Bronchial epithelial cell (primary cell): ENCODE data around the gene RBM22. TPM values are rescaled to one million over a fixed set of nuclear protein-coding genes. Genes with fewer than 3 reads are reported as not detected.

Source experiments
- DNase-seq: peaks from one replicate; pipeline ENCODE4 v3.0.0-alpha.2; 2010; ENCODE audit warnings: low read depth
- FAIRE-seq: peaks from 2 replicates; lab custom pipeline; 2011; peaks lifted over from hg19 to GRCh38; lab: Jason Lieb, UNC
- H3K27me3 ChIP-seq: 2 replicates; pipeline ENCODE4 v1.5.1; 2011; ENCODE audit warnings: low read length; ENCODE audit not compliant: control insufficient read depth, insufficient read depth
- H3K36me3 ChIP-seq: 2 replicates; pipeline ENCODE4 v1.5.1; 2011; ENCODE audit warnings: low read length; ENCODE audit not compliant: control insufficient read depth, insufficient read depth
- H3K4me3 ChIP-seq: 2 replicates; pipeline ENCODE4 v1.5.1; 2011; ENCODE audit warnings: mild to moderate bottlenecking, low read depth, low read length, control low read depth
- total RNA-seq: library from RNA; depleted of rRNA; stranded (reverse); fragments of >200 nt; gene quantifications from 2 replicates; pipeline ENCODE4 v1.2.1, GENCODE V29; 2014
- TF ChIP-seq, protein P1 (sequence below): IDR thresholded peaks from 2 replicates; pipeline ENCODE4 v1.5.1; 2011; ENCODE audit warnings: mild to moderate bottlenecking, moderate library complexity, low read length, control low read depth, inconsistent platforms; ENCODE audit not compliant: insufficient read depth, severe bottlenecking

Gene RBM22
- total RNA-seq, 1 donor from 2014 or later, result 13.7 TPM

DNA sequence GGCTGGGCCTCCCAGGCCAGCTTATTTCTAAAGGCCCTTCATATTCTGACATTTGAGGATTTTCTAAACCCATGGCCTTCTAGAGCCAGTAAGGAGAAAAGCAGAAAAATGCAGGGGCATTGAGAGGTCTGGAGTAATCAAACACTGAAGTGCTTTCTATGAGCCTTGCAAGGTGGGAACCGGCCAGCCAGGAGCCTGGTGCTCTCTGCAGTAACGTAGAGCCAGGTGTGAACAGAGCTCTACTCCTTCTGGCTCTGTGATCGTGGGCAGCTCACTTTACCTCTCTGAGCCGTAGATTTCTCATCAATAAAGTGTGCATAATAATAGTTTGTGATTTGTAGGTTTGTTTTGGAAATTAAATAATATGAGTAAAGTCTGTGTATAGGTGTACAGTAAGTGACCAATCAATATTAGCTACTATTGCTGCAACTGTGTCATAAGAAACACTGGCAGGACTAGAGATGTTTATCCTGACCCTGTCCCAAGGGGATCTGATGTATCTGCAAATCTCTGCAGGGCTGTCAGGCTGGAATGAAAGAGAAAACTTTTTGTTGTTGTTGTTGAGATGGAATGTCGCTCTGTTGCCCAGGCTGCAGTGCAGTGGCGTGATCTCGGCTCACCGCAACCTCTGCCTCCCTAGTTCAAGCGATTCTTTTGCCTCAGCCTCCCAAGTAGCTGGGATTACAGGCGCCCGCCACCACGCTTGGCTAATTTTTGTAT lies 57.7 kb downstream of the RBM22 start:
- no peak for FAIRE-seq
- no peaks in the 10 kb centered on the region for H3K27me3 ChIP-seq
- no peak overlapping the region for H3K4me3 ChIP-seq
- DNase-seq, result no peak
- peaks cover 1% of the 10 kb centered on the region for H3K36me3 ChIP-seq
- TF ChIP-seq, protein P1, sequence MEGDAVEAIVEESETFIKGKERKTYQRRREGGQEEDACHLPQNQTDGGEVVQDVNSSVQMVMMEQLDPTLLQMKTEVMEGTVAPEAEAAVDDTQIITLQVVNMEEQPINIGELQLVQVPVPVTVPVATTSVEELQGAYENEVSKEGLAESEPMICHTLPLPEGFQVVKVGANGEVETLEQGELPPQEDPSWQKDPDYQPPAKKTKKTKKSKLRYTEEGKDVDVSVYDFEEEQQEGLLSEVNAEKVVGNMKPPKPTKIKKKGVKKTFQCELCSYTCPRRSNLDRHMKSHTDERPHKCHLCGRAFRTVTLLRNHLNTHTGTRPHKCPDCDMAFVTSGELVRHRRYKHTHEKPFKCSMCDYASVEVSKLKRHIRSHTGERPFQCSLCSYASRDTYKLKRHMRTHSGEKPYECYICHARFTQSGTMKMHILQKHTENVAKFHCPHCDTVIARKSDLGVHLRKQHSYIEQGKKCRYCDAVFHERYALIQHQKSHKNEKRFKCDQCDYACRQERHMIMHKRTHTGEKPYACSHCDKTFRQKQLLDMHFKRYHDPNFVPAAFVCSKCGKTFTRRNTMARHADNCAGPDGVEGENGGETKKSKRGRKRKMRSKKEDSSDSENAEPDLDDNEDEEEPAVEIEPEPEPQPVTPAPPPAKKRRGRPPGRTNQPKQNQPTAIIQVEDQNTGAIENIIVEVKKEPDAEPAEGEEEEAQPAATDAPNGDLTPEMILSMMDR, result no peak

DNA sequence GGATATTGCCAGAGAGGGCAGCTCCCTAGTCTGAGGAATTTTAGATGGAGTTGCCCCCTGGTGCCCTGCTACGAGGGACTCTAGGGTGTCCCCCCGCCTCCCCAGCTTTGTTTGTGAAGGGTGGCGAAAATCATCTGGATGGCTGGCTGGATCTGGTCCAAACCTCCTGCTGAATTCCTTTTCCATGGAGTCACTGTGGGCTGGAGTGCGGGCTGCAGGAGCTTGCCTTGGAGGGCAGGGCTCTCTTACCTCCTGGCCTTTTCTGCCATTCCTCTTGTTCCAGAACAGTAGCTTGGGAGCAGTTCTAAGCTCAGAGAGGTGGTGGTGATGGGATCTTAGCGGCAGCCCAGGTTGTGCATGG lies 58.3 kb downstream of the RBM22 start:
- Histone ChIP-seq H3K36me3 (no peaks in the 10 kb centered on the region), H3K27me3 (no peaks in the 10 kb centered on the region), H3K4me3 (no peak overlapping the region)
- DNase-seq (peak; percentile 87), FAIRE-seq (no peak)
- TF ChIP-seq, protein P1, result no peak

DNA sequence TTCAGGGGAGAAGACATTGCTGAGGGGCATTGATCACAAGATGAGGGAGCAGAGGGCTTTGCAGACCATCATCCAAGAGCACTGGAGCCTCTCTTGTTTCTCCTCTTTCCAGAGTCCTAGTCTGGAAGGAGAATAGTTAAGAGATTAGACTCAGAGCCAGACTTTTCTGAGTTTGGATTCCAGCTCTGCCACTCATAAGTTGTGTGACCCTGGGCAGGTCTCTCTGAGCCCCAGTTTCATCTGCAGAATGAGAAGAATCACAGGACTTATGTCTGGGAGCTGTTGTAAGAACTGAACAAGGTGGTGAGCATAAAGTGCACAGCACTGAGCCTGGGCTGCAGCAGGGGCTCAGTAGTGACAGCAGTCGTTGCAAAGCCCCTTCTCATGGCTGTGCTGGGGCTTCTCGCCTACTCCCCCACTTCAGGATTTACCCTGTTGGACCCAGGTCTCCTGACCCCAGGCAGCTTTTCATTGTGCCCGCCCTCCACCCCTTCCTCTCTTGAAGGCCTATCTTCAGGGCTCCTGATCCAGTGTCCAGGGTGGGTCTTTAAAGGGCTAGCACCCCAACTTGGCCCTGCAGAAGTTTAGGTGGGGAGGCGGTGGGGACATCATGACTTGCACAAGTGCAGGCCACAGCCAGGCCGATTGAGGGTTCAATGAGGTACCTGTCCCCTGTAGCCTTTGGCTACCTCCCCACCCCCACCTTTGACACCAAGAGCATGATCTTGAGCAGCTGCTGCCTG lies 58.9 kb downstream of the RBM22 start:
- Histone ChIP-seq H3K36me3 (no peaks in the 10 kb centered on the region), H3K27me3 (no peaks in the 10 kb centered on the region), H3K4me3 (no peak overlapping the region)
- FAIRE-seq, result no peak
- TF ChIP-seq, protein P1, result no peak
- no peak for DNase-seq

DNA sequence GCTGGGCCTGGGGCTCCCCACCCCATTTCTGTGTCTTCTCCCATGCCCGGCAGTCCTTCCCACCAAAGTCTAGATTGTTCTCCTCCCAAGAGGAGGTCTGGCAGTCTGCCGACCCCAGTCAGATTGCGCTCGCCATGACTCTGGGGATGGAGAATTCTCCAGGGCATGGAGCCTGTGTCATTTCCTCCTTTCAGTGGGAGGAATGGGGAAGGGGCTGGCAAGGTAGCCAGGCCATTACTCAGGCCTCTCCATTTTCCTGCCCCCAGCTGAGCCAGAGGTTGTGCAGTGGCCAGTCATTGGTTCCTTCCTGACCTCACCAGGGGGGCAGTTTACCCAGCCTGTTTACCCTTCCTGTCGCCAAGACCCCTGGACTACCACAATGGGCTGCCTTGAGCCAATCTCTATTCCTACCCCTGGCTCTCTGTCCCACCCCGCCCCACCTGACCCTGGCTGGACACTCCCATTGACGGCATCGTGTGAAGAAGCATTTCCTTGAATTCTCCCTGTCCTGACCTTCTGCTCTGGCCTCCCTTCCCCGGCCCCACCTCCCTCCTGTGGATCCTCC lies 59.8 kb downstream of the RBM22 start:
- FAIRE-seq (no peak), DNase-seq (peak; percentile 59)
- no peaks in the 10 kb centered on the region for H3K36me3 ChIP-seq
- TF ChIP-seq, protein P1, result no peak
- no peaks in the 10 kb centered on the region for H3K27me3 ChIP-seq
- peak overlapping the region; percentile 33 for H3K4me3 ChIP-seq

Other genes with a start within 250 kb of the RBM22 start
- 17.1 and 33.3 TPM in 2 replicates for gene NDST1, start 192.9 kb downstream of the RBM22 start, total RNA-seq
- gene SYNPO, start 60.4 kb downstream of the RBM22 start, total RNA-seq, result 1.3 and 2.2 TPM in 2 replicates
- gene MYOZ3, start 39.8 kb downstream of the RBM22 start, total RNA-seq, result not detected in 2 replicates
- gene DCTN4, start 58.0 kb upstream of the RBM22 start, total RNA-seq, result 23.7 and 27.5 TPM in 2 replicates
- 3.4 and 3.7 TPM in 2 replicates for gene SMIM3, start 77.7 kb upstream of the RBM22 start, total RNA-seq
- gene IRGM, start 145.5 kb upstream of the RBM22 start, total RNA-seq, result not detected in 2 replicates
- gene ZNF300, start 203.9 kb upstream of the RBM22 start, total RNA-seq, result 3.1 and 4.7 TPM in 2 replicates